Neural cell (in vitro differentiated cells): Measurements from ENCODE around the gene ALDH1A3.

Source experiments
- CTCF ChIP-seq: fragments of 450-650 bp; IDR thresholded peaks from 2 replicates; pipeline ENCODE4 v1.5.1; 2014; ENCODE audit warnings: antibody characterized with exemption, mild to moderate bottlenecking, moderate library complexity; ENCODE audit not compliant: poor library complexity, severe bottlenecking
- EP300 ChIP-seq: fragments of 450-650 bp; conservative IDR thresholded peaks from 2 replicates; pipeline ENCODE4 v1.6.1; 2014; ENCODE audit warnings: antibody characterized with exemption, mild to moderate bottlenecking, moderate library complexity; ENCODE audit not compliant: poor library complexity, severe bottlenecking
- EZH2 ChIP-seq: fragments of 200-600, 300-800 bp; shearing (Covaris generic), sonication (generic); IDR thresholded peaks from 2 replicates; pipeline ENCODE4 v1.6.1; 2014; ENCODE audit warnings: antibody characterized with exemption, low read length, borderline replicate concordance, mild to moderate bottlenecking; ENCODE audit not compliant: insufficient read depth, poor library complexity, severe bottlenecking
- MXI1 ChIP-seq: fragments of 450-650 bp; conservative IDR thresholded peaks from 2 replicates; pipeline ENCODE4 v1.6.1; 2014; ENCODE audit warnings: antibody characterized with exemption, mild to moderate bottlenecking; ENCODE audit not compliant: poor library complexity, severe bottlenecking
- POLR2AphosphoS5 ChIP-seq: IDR thresholded peaks from 2 replicates; pipeline ENCODE4 v1.6.1; 2012
- RAD21 ChIP-seq: fragments of 450-650 bp; conservative IDR thresholded peaks from 2 replicates; pipeline ENCODE4 v1.6.1; 2014; ENCODE audit warnings: antibody characterized with exemption, mild to moderate bottlenecking, moderate library complexity
- TAF1 ChIP-seq: IDR thresholded peaks from 2 replicates; pipeline ENCODE4 v1.6.1; 2012; ENCODE audit warnings: low read depth

- no peak for TF ChIP-seq POLR2AphosphoS5
- TF ChIP-seq CTCF = no peak
- no peak for TF ChIP-seq EZH2
- TF ChIP-seq EP300 = no peak
- no peak for TF ChIP-seq TAF1
- no peak for TF ChIP-seq MXI1
- no peak for TF ChIP-seq RAD21
These were observed 22.8 kb upstream of the ALDH1A3 start for GRCh38 chr15:100856867-100857266.
